K562 (cell line): ENCODE data around the gene SLC1A4.

Experiments used
- CTCF ChIP-seq, 3 experiments: IDR thresholded peaks in 2 of 3; conservative IDR thresholded peaks in 1 of 3; 2 replicates each; pipeline ENCODE4 v1.5.1; 2011 to 2012; ENCODE audit warnings: low read length in 3 of 3, mild to moderate bottlenecking in 3 of 3, control low read depth in 2 of 3, improper control_type of control experiment in 1 of 3, inconsistent platforms in 1 of 3, low read depth in 1 of 3, mixed read lengths in 1 of 3, moderate library complexity in 1 of 3; ENCODE audit not compliant: insufficient read depth in 2 of 3
- L3MBTL2 ChIP-seq: fragments of 450-650 bp; IDR thresholded peaks from 2 replicates; pipeline ENCODE4 v1.6.1; 2016; ENCODE audit warnings: mild to moderate bottlenecking, moderate library complexity
- RFX1 ChIP-seq: fragments of 450-650 bp; IDR thresholded peaks from 2 replicates; pipeline ENCODE4 v1.6.1; 2016; ENCODE audit warnings: mild to moderate bottlenecking, moderate library complexity

- no peak for TF ChIP-seq CTCF (IDR thresholded peaks at IDR 0.05 in 2 of 3, conservative IDR thresholded peaks at IDR 0.05 in 1 of 3; ENCODE audit: insufficient read depth in 2 of 3, low read depth in 1 of 3, low read length in 3 of 3)
- no peak for TF ChIP-seq RFX1
- no peak for TF ChIP-seq L3MBTL2
Observed at GRCh38 chr2:64941801-64942200, 47.4 kb upstream of the SLC1A4 start.
